Bronchus fibroblast of lung (primary cell): ENCODE results near the gene BBS10. TPM values are rescaled to one million over a fixed set of nuclear protein-coding genes. Genes with fewer than 3 reads are reported as not detected.

Experiments used
- total RNA-seq: library from RNA; depleted of rRNA; stranded (reverse); fragments of >200 nt; gene quantifications from 2 replicates; pipeline ENCODE4 v1.2.3, GENCODE V29; 2015

BBS10 gene
- 14.0 and 14.5 TPM in 2 replicates for total RNA-seq

DNA sequence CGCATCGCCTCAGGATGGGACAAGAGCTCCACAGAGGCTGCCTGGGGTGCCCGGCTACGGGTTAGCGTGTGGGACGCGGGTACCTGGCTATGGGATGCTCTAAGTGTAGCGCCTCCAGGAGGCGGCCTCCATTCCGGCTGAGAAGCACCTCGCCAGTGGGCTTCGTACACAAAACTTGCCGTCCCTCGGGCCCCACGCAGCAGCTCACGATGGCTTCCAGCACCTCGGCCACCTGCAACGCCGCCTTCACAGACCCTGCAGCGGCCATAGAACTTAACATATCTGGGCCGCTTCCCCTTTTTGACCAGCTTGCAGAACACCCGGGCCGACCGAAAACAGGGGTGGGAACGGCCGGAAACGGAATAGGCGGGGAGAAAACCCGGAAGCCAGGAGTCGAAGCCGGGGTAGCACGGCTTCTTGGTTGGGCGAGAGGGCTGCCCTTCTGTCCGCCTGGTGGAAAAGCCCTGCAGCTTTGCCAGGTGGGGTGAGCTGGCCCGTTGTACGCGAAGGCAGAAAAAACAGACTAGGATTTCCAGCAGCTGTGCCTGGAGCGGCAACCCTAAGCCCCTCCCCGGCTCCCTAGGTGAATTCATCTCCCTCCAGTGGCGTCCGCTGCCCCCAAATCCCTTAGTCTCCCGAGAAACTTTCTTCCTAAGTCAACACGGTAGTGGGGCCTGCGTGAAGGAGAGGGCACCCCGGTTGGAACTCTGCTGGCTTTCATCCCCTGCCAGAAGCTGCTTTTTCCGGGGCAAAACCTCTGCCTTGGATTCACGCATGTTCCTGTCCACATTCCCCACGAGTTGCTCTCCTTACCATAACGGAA, at the start of gene BBS10:
BBS10 (minus strand) TSS at position 337 of the 823 bp plus-strand sequence; CDS start at position 280, 57 bp downstream.

Other genes starting within 250 kb of the BBS10 start
- gene OSBPL8, start 211.4 kb upstream of the BBS10 start, total RNA-seq, result 41.3 and 44.2 TPM in 2 replicates